Nephron (organoid): ENCODE data around the gene CLDN6.

Experiments used
- H3K27ac Mint-ChIP-seq, 3 experiments: 2 replicates each; pipeline ENCODE4 v1.8.0; 2020; ENCODE audit warnings: mixed read lengths in 3 of 3, mild to moderate bottlenecking in 2 of 3, moderate library complexity in 1 of 3
- H3K27me3 Mint-ChIP-seq: 2 replicates; pipeline ENCODE4 v1.8.0; 2021; ENCODE audit warnings: low read depth, mild to moderate bottlenecking, moderate library complexity, mixed read lengths
- H3K36me3 Mint-ChIP-seq: 2 replicates; pipeline ENCODE4 v1.8.0; 2020; ENCODE audit warnings: low read depth, mixed read lengths
- H3K4me1 Mint-ChIP-seq: 2 replicates; pipeline ENCODE4 v1.8.0; 2020; ENCODE audit warnings: mixed read lengths
- H3K4me3 Mint-ChIP-seq, 3 experiments: 2 replicates each; pipeline ENCODE4 v1.8.0; 2020; ENCODE audit warnings: mild to moderate bottlenecking in 3 of 3, mixed read lengths in 3 of 3, moderate library complexity in 2 of 3
- H3K9me3 Mint-ChIP-seq: 2 replicates; pipeline ENCODE4 v1.8.0; 2020; ENCODE audit warnings: mixed read lengths
- TF ChIP-seq, protein P1 (sequence below), 3 experiments: fragments of 200-600 bp; sonication (generic); IDR thresholded peaks; one replicate each; pipeline ENCODE4 v1.5.0; 2021; ENCODE audit warnings: antibody characterized with exemption in 3 of 3; ENCODE audit not compliant: unreplicated experiment in 3 of 3

Gene CLDN6

DNA sequence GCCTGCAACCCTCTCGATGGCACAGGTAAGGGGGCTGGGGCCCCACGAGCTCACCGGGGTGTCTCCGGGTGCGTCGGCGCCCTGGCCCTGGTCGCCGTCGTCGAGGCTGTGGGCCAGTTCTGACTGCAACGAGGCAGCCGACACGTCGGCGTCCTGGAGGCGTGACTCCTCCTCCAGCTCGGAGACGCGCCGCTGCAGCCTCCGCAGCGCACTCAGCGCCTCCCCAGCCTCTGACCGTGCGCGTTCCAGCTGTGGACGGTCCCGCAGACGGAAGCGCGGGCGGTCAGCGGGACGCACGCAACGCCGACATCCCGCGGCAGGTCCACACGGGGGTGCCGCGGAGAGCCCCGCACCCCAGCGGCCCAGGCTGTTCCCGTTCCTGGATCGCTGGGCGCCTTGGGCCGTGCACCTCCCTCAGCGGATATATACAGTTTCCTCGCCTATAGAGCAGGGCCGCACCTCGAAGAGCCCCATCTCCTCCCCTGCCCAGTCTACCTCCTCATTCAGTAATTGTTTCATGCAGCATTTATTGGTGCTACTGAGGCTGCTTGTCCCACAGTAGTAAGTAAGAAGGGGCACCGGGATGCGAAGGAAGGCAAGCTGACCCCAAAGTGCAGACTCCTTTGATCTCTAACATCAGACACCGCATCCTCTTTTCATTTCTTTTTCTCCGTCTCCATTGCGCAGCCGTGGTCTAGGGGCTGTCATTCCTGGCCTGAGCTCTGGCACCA is 11.7 kb upstream of the CLDN6 start:
- H3K9me3 Mint-ChIP-seq, result no peaks in the 10 kb centered on the region
- H3K27me3 Mint-ChIP-seq, result peaks cover 47% of the 10 kb centered on the region
- H3K36me3 Mint-ChIP-seq, result peaks cover 9% of the 10 kb centered on the region
- H3K4me1 Mint-ChIP-seq, result peaks cover 4% of the 10 kb centered on the region
- H3K27ac Mint-ChIP-seq, result no peak overlapping the region
- no peak overlapping the region for H3K4me3 Mint-ChIP-seq
- TF ChIP-seq, protein P1, sequence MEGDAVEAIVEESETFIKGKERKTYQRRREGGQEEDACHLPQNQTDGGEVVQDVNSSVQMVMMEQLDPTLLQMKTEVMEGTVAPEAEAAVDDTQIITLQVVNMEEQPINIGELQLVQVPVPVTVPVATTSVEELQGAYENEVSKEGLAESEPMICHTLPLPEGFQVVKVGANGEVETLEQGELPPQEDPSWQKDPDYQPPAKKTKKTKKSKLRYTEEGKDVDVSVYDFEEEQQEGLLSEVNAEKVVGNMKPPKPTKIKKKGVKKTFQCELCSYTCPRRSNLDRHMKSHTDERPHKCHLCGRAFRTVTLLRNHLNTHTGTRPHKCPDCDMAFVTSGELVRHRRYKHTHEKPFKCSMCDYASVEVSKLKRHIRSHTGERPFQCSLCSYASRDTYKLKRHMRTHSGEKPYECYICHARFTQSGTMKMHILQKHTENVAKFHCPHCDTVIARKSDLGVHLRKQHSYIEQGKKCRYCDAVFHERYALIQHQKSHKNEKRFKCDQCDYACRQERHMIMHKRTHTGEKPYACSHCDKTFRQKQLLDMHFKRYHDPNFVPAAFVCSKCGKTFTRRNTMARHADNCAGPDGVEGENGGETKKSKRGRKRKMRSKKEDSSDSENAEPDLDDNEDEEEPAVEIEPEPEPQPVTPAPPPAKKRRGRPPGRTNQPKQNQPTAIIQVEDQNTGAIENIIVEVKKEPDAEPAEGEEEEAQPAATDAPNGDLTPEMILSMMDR (IDR thresholded peaks at IDR 0.05; ENCODE audit: unreplicated experiment in 3 of 3), result no peak

DNA sequence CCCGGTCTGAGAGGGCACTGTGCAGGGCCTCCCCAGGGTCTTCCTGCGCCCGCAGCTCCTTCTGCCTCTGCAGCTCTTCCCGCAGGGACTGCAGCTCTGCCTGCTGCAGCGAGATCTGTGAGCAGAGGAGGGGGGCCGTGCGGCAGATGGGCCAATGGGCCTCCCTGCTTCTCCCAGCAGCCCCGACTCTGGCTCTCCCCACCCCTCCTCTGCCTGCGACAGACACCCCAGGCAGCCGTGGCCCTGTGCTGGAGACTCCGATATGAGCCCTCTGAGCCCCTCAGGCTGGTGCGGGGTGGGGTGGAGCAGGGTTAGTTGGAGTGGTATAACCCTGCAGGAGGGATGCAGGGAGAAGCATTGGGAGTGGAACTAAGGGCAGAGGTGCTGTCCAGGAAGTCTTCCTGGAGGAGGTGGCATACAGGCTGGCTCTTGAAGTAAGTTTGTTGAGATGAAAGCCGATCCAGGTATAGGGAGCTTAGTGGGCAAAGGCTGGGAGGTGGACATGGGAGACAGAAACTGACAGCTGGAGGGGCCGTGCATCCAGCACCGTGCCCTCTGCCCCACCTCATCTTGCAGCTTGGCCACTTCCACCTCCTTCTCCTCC is 10.8 kb upstream of the CLDN6 start:
- Mint-ChIP-seq H3K27ac (no peak overlapping the region), H3K4me1 (peaks cover 11% of the 10 kb centered on the region), H3K4me3 (no peak overlapping the region), H3K27me3 (peaks cover 39% of the 10 kb centered on the region), H3K36me3 (peaks cover 12% of the 10 kb centered on the region), H3K9me3 (no peaks in the 10 kb centered on the region)
- TF ChIP-seq, protein P1 (IDR thresholded peaks at IDR 0.05; ENCODE audit: unreplicated experiment in 3 of 3), result no peak

DNA sequence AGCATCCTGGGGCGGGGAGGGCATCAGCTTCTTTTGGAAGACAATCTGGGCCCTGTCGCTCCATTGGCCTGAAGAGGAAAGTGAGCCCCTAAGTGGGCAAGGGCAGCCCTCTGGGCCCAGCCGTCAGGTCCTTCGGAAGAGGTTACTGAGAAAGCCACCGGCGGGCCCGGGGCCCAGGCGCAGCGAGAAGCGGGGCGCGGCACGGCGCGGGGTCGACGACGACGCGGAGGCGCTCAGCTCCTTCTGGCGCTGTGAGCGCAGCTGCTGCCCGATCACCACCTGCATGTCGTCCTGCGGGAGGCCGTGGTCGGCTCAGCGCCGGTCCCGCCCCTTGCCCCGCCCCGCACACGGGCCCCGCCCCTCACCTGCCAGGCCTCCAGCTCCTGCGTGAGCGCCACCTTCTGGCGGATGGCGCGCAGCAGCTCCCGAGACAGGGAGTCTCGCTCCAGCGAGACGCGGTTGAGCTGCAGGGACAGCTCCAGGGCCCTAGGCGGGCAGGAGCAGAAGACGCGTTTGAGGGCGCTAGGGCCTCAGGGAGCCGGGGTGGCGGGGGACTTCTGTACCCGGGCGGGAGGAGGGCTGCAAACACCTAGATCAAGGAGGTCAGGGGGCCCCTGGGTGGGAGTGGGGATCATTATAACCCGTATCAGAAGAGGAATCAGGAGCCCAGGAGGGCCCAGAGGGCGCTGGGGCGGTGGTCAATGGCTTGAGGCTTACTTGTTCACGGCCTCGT is 10.2 kb upstream of the CLDN6 start:
- TF ChIP-seq, protein P1 (IDR thresholded peaks at IDR 0.05; ENCODE audit: unreplicated experiment in 3 of 3), result peak; percentile 78 to 91 (median 80)
- Mint-ChIP-seq H3K4me1 (peaks cover 13% of the 10 kb centered on the region), H3K9me3 (no peaks in the 10 kb centered on the region), H3K27ac (no peak overlapping the region), H3K36me3 (peaks cover 12% of the 10 kb centered on the region), H3K4me3 (no peak overlapping the region), H3K27me3 (peaks cover 32% of the 10 kb centered on the region)

DNA sequence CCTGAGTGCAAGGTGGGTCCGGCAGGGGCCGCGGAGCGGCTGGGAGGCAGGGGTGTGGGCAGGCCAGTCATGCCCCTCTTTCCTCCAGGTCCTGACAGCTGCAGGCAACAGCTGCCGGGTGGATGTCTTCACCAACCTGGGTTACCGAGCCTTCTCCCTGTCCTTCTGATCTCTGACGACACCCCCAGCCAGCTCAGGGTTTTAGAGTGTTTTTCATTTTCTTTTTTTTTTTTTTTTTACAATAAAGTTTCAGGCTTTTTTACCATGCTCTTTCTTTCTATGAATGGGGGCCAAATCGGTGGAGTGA is 9.5 kb upstream of the CLDN6 start:
- Mint-ChIP-seq H3K27me3 (peaks cover 25% of the 10 kb centered on the region), H3K9me3 (no peaks in the 10 kb centered on the region), H3K27ac (no peak overlapping the region), H3K4me3 (peak overlapping the region in 1 of 3 experiments; percentile 23), H3K36me3 (peaks cover 12% of the 10 kb centered on the region), H3K4me1 (peaks cover 20% of the 10 kb centered on the region)
- TF ChIP-seq, protein P1 (IDR thresholded peaks at IDR 0.05; ENCODE audit: unreplicated experiment in 3 of 3), result no peak

DNA sequence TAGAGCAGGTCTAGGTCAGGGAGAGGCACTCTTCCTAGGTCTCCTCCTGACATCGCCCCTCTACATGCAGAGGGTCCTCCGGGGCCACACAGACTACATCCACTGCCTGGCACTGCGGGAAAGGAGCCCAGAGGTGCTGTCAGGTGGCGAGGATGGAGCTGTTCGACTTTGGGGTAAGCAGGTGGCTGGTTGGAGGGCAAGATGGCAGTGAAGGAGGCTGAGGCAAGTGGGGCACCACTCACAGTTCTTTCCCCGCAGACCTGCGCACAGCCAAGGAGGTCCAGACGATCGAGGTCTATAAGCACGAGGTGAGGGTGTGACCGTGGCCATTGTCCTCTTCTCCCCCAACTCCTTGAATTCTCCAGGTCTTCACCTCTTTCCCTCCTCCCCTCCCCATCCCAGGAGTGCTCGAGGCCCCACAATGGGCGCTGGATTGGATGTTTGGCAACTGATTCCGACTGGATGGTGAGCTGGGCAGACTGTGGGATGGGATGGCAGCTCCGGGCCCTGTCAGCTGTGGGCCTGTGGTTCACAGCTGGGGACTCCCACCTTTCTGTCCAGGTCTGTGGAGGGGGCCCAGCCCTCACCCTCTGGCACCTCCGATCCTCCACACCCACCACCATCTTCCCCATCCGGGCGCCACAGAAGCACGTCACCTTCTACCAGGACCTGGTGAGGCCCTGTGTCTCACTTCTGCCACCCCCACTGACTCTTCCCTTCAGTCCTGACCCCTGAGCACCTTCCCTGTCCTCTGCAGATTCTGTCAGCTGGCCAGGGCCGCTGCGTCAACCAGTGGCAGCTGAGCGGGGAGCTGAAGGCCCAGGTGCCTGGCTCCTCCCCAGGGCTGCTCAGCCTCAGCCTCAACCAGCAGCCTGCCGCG is 8.9 kb upstream of the CLDN6 start:
- peaks cover 19% of the 10 kb centered on the region for H3K27me3 Mint-ChIP-seq
- TF ChIP-seq, protein P1 (IDR thresholded peaks at IDR 0.05; ENCODE audit: unreplicated experiment in 3 of 3), result no peak

More for the DNA sequence above, 8.9 kb upstream of the CLDN6 start:
- peaks cover 26% of the 10 kb centered on the region for H3K4me1 Mint-ChIP-seq
- no peak overlapping the region for H3K27ac Mint-ChIP-seq
- H3K9me3 Mint-ChIP-seq, result no peaks in the 10 kb centered on the region
- peaks cover 12% of the 10 kb centered on the region for H3K36me3 Mint-ChIP-seq
- peak overlapping the region in 2 of 3 experiments; percentile 71 to 73 for H3K4me3 Mint-ChIP-seq
